Gastroesophageal sphincter (tissue), 4 donors: ENCODE data around the gene CYB5B. TPM values are rescaled to one million over a fixed set of nuclear protein-coding genes. Genes with fewer than 3 reads are reported as not detected.

ENCODE experiments used
- ATAC-seq: fragments of 150-250 bp; one replicate; pipeline ENCODE4 v1.9.1; 2016; ENCODE audit warnings: mild to moderate bottlenecking, moderate library complexity
- H3K27ac ChIP-seq, 4 donors: fragments of 200-600 bp; sonication (generic) in 3 of 4; 1 replicate in 3 of 4; 2 replicates in 1 of 4; pipeline ENCODE4 v1.5.1; 2016 to 2019
- H3K27me3 ChIP-seq: fragments of 200-600 bp; sonication (generic); one replicate; pipeline ENCODE4 v1.5.1; 2019
- H3K36me3 ChIP-seq, 2 donors: fragments of 200-600 bp; sonication (generic); one replicate each; pipeline ENCODE4 v1.5.1; 2019; ENCODE audit warnings: control low read depth in 1 of 2
- H3K4me1 ChIP-seq, 3 donors: fragments of 200-600 bp; sonication (generic); 1 replicate in 2 of 3; 2 replicates in 1 of 3; pipeline ENCODE4 v1.5.1; 2016 to 2019; ENCODE audit warnings: control low read depth in 2 of 3
- H3K4me3 ChIP-seq, 2 donors: fragments of 200-600 bp; sonication (generic); one replicate each; pipeline ENCODE4 v1.5.1; 2019; ENCODE audit warnings: mild to moderate bottlenecking in 1 of 2, moderate library complexity in 1 of 2
- H3K9me3 ChIP-seq, 3 donors: fragments of 200-600 bp; sonication (generic); one replicate each; pipeline ENCODE4 v1.5.1; 2017 to 2019; ENCODE audit warnings: control low read depth in 2 of 3
- EP300 ChIP-seq: sonication (generic); formaldehyde crosslinking; IDR thresholded peaks from one replicate; pipeline ENCODE4 v1.6.1; 2017; ENCODE audit warnings: antibody characterized with exemption, mild to moderate bottlenecking
- POLR2A ChIP-seq, 2 donors: fragments of 450-650 bp; IDR thresholded peaks; one replicate each; pipeline ENCODE4 v1.6.1; 2017; ENCODE audit warnings: antibody characterized with exemption in 2 of 2, mild to moderate bottlenecking in 2 of 2, moderate library complexity in 1 of 2
- POLR2AphosphoS5 ChIP-seq: sonication (generic); formaldehyde crosslinking; IDR thresholded peaks from one replicate; pipeline ENCODE4 v1.6.1; 2017; ENCODE audit warnings: antibody characterized with exemption
- WGBS, 2 donors: methylation state at CpG; one replicate each; pipeline ENCODE4 v1.1.5; 2018; ENCODE audit warnings: low coverage in 1 of 2; 5-methylcytosine and 5-hydroxymethylcytosine counted together
- total RNA-seq, 4 donors: library from RNA; depleted of rRNA; stranded (reverse); fragments of >200 nt; gene quantifications; one replicate each; pipeline ENCODE4 v1.1.0, GENCODE V29; 2016
- TF ChIP-seq, protein P1 (sequence below), 4 experiments: fragments of 200-600 bp in 2 of 4; fragments of 450-650 bp in 2 of 4; sonication (generic) in 1 of 4; IDR thresholded peaks; one replicate each; pipeline ENCODE4 v1.5.1; 2017 to 2019; ENCODE audit warnings: antibody characterized with exemption in 4 of 4, mild to moderate bottlenecking in 2 of 4, moderate library complexity in 2 of 4

The CYB5B gene
- total RNA-seq, 4 donors from 2014 or later = 33.4 to 63.8 (median 37.8) TPM

DNA sequence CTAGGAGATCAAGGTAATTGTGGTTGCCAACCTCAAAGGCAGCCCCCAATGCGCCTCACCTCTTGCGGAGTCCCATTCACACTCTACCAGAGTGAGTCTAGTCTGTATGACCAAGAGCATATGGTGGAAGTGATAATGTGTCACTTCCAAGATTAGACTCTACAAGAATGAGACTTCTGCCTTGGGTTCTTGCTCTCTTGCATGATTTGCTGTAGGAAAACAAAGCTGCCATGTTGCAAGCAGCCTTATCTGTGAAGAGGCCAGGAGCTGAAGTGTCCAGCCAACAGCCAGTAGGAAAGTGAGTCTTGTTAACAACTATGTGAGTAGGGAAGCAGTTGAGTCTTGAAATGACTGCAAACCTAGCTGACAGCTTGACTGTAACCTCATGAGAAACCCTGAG is 42.0 kb upstream of the CYB5B start:
- H3K9me3 ChIP-seq = no peaks in the 10 kb centered on the region
- H3K27me3 ChIP-seq = no peaks in the 10 kb centered on the region
- H3K27ac ChIP-seq = no peak overlapping the region
- no peak overlapping the region for H3K4me3 ChIP-seq
- peaks cover 0 to 41% (median 0%) of the 10 kb centered on the region in 3 donors for H3K4me1 ChIP-seq
- 94% methylated on average over 2 of the region's 2 CpGs; no CpG with 5 or more reads in 1 of the 2 donors for WGBS, 2 donors
- H3K36me3 ChIP-seq = peaks cover 0 to 71% of the 10 kb centered on the region in 2 donors
- TF ChIP-seq, protein P1, sequence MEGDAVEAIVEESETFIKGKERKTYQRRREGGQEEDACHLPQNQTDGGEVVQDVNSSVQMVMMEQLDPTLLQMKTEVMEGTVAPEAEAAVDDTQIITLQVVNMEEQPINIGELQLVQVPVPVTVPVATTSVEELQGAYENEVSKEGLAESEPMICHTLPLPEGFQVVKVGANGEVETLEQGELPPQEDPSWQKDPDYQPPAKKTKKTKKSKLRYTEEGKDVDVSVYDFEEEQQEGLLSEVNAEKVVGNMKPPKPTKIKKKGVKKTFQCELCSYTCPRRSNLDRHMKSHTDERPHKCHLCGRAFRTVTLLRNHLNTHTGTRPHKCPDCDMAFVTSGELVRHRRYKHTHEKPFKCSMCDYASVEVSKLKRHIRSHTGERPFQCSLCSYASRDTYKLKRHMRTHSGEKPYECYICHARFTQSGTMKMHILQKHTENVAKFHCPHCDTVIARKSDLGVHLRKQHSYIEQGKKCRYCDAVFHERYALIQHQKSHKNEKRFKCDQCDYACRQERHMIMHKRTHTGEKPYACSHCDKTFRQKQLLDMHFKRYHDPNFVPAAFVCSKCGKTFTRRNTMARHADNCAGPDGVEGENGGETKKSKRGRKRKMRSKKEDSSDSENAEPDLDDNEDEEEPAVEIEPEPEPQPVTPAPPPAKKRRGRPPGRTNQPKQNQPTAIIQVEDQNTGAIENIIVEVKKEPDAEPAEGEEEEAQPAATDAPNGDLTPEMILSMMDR (IDR thresholded peaks at IDR 0.05) = no peak
- TF ChIP-seq EP300 = no peak
- no peak for TF ChIP-seq POLR2A (IDR thresholded peaks at IDR 0.05)
- no peak for ATAC-seq

- Histone ChIP-seq H3K4me3 (peak overlapping the region; percentile 79 to 89), H3K36me3 (peaks cover 0 to 45% of the 10 kb centered on the region in 2 donors), H3K27me3 (no peaks in the 10 kb centered on the region), H3K4me1 (peaks cover 0 to 41% (median 0%) of the 10 kb centered on the region in 3 donors), H3K27ac (peak overlapping the region; percentile 87 to 96 (median 96)), H3K9me3 (no peaks in the 10 kb centered on the region)
- WGBS, 2 donors = 2% methylated on average over 6 of the region's 6 CpGs
- ATAC-seq = no peak
- no peak for TF ChIP-seq POLR2AphosphoS5
- TF ChIP-seq POLR2A (IDR thresholded peaks at IDR 0.05) = no peak
- no peak for TF ChIP-seq EP300
- TF ChIP-seq, protein P1 (IDR thresholded peaks at IDR 0.05) = no peak
These were observed 39.4 kb upstream of the CYB5B start for GRCh38 chr16:69384974-69385373.

DNA sequence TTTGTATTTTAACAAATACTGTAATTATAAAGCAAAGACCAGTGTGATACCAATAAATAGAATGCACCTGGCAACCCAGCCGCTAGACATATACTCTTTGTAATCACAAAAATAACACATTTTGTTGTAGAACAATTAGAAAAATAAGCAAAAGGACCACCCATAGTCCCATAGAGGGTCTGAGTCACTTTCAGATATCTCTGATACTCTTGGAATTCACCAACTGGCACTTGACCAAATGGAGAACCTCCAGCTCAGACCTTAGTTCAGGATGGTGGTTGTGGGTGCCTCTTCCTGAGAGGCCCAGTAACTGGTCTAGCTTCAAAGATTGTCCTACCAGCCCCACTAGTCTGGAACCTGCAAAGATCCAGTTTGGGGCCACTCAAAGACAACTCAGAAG is 37.8 kb upstream of the CYB5B start:
- H3K4me3 ChIP-seq = peak overlapping the region in 1 of 2 donors; percentile 79
- TF ChIP-seq POLR2AphosphoS5 (no peak), POLR2A (IDR thresholded peaks at IDR 0.05) (no peak), EP300 (no peak)
- TF ChIP-seq, protein P1 (IDR thresholded peaks at IDR 0.05) = no peak

GRCh38 chr16:69393898-69394849 is 30.2 kb upstream of the CYB5B start:
- no peaks in the 10 kb centered on the region for H3K36me3 ChIP-seq
- no peak overlapping the region for H3K27ac ChIP-seq
- TF ChIP-seq POLR2A (IDR thresholded peaks at IDR 0.05) (no peak), EP300 (no peak), POLR2AphosphoS5 (no peak)
- TF ChIP-seq, protein P1 (IDR thresholded peaks at IDR 0.05) = no peak
- no peaks in the 10 kb centered on the region for H3K9me3 ChIP-seq
- H3K4me1 ChIP-seq = peaks cover 6 to 31% (median 8%) of the 10 kb centered on the region in 3 donors
- 79 to 100% methylated on average over 2 to 6 of the region's 10 CpGs for WGBS, 2 donors
- ATAC-seq = no peak
- no peak overlapping the region for H3K4me3 ChIP-seq
- no peaks in the 10 kb centered on the region for H3K27me3 ChIP-seq

More for the DNA sequence above, 37.8 kb upstream of the CYB5B start:
- Histone ChIP-seq H3K27me3 (no peaks in the 10 kb centered on the region), H3K4me1 (peaks cover 0 to 39% (median 0%) of the 10 kb centered on the region in 3 donors), H3K27ac (peak overlapping the region in 2 of 4 donors; percentile 95 to 96), H3K9me3 (no peaks in the 10 kb centered on the region), H3K36me3 (peaks cover 0 to 29% of the 10 kb centered on the region in 2 donors)
- ATAC-seq = no peak
- WGBS, 2 donors = 59 to 83% methylated on average over 1 of the region's 1 CpG

GRCh38 chr16:69395859-69396186 is 28.6 kb upstream of the CYB5B start:
- TF ChIP-seq, protein P1 (IDR thresholded peaks at IDR 0.05) = peak in 1 of 4 experiments; percentile 49
- no peak for TF ChIP-seq EP300

More at GRCh38 chr16:69395859-69396186, 28.6 kb upstream of the CYB5B start:
- H3K9me3 ChIP-seq = no peaks in the 10 kb centered on the region
- H3K27me3 ChIP-seq = no peaks in the 10 kb centered on the region
- ATAC-seq = no peak
- peaks cover 6 to 34% (median 8%) of the 10 kb centered on the region in 3 donors for H3K4me1 ChIP-seq
- H3K27ac ChIP-seq = peak overlapping the region; percentile 79 to 88 (median 82)
- no peak overlapping the region for H3K4me3 ChIP-seq
- no peaks in the 10 kb centered on the region for H3K36me3 ChIP-seq
